HepG2 (cell line): ENCODE measurements around the gene SART1. TPM values are rescaled to one million over a fixed set of nuclear protein-coding genes. Genes with fewer than 3 reads are reported as not detected.

Source experiments
- ATAC-seq: fragments of 200-7000 bp; cut with Tn5 transposase; 3 replicates; pipeline ENCODE4 v1.9.1; 2020; ENCODE audit warnings: mild to moderate bottlenecking, moderate library complexity
- BruUV-seq: library from RNA; stranded (reverse); fragments of 400-500 nt; replicated peaks from 2 replicates; lab custom pipeline; 2021; lab: Mats Ljungman, UMichigan
- CTCF ChIA-PET: fragments of 300-600 bp; formaldehyde crosslinking; extraction: SDS; loops from one replicate; lab custom pipeline; 2021; ENCODE audit warnings: low total read pairs, inconsistent platforms, low intra/inter-chr PET ratio; lab: Yijun Ruan, JAX
- POLR2A ChIA-PET: fragments of 350-600 bp; sonication (Branson Sonifier 250); formaldehyde crosslinking; loops from one replicate; lab custom pipeline; 2020; ENCODE audit warnings: antibody characterized with exemption, inconsistent platforms; lab: Yijun Ruan, JAX
- DNase-seq: peaks from one replicate; pipeline ENCODE4 v3.0.0-alpha.2; 2015; ENCODE audit warnings: low spot score
- FAIRE-seq: peaks from 3 replicates; lab custom pipeline; 2011; peaks lifted over from hg19 to GRCh38; lab: Jason Lieb, UNC
- H2AFZ ChIP-seq: one replicate; pipeline ENCODE4 v1.6.1; 2011; ENCODE audit warnings: low read length, inconsistent platforms
- H3K27ac ChIP-seq: fragments of 300-600 bp; 3 replicates; pipeline ENCODE4 v1.8.0; 2011; ENCODE audit warnings: mixed run types, mild to moderate bottlenecking, mixed read lengths, low read length, inconsistent platforms; ENCODE audit not compliant: insufficient read depth; ENCODE audit errors: extremely low read length
- H3K27me3 ChIP-seq, 2 experiments: fragments of 200-600 bp in 1 of 2; 2 replicates in 1 of 2; 3 replicates in 1 of 2; pipeline versions ENCODE4 v1.6.0 to v1.8.0; 2011; ENCODE audit warnings: low read length in 2 of 2, mild to moderate bottlenecking in 2 of 2, moderate library complexity in 2 of 2, inconsistent platforms in 1 of 2; ENCODE audit not compliant: insufficient read depth in 2 of 2, control insufficient read depth in 1 of 2
- H3K36me3 ChIP-seq, 2 experiments: fragments of 200-600 bp in 1 of 2; replicated peaks in 1 of 2; 2 replicates in 1 of 2; 3 replicates in 1 of 2; pipeline versions ENCODE4 v1.5.1 to v1.8.0; 2011; ENCODE audit warnings: low read length in 2 of 2, inconsistent platforms in 1 of 2; ENCODE audit not compliant: insufficient read depth in 2 of 2, control insufficient read depth in 1 of 2
- H3K4me1 ChIP-seq: 2 replicates; pipeline ENCODE4 v1.5.1; 2012; ENCODE audit warnings: low read length, inconsistent platforms; ENCODE audit not compliant: insufficient read depth
- H3K4me2 ChIP-seq: 2 replicates; pipeline ENCODE4 v1.6.0; 2011; ENCODE audit warnings: low read depth, low read length, inconsistent platforms
- H3K4me3 ChIP-seq, 3 experiments: fragments of 200-600 bp in 1 of 3; sonication (generic), shearing (Covaris generic) in 1 of 3; replicated peaks in 1 of 3; 2 replicates each; pipeline ENCODE4 v1.5.1; 2011 to 2016; ENCODE audit warnings: low read length in 3 of 3, inconsistent platforms in 2 of 3, low read depth in 2 of 3, mild to moderate bottlenecking in 2 of 3, control low read depth in 1 of 3, mixed read lengths in 1 of 3; ENCODE audit not compliant: insufficient read depth in 1 of 3
- H3K79me2 ChIP-seq: one replicate; pipeline ENCODE4 v1.6.1; 2011; ENCODE audit warnings: low read length, inconsistent platforms; ENCODE audit not compliant: insufficient read depth
- H3K9ac ChIP-seq: 2 replicates; pipeline ENCODE4 v1.6.0; 2011; ENCODE audit warnings: mild to moderate bottlenecking, low read depth, low read length, inconsistent platforms; ENCODE audit not compliant: insufficient read depth
- H3K9me3 ChIP-seq: 2 replicates; pipeline ENCODE4 v1.5.1; 2012; ENCODE audit warnings: mild to moderate bottlenecking, low read length
- H4K20me1 ChIP-seq: 2 replicates; pipeline ENCODE4 v1.6.0; 2011; ENCODE audit warnings: inconsistent platforms, mild to moderate bottlenecking, low read length, moderate library complexity; ENCODE audit not compliant: insufficient read depth
- CENPT ChIP-seq: sonication (generic); formaldehyde crosslinking; IDR thresholded peaks from 2 replicates; pipeline ENCODE4 v1.8.0; 2022; ENCODE audit warnings: low read depth, mild to moderate bottlenecking, moderate library complexity, missing genetic modification reagents
- RARA ChIP-seq: IDR thresholded peaks from 2 replicates; pipeline ENCODE4 v1.6.1; 2016; ENCODE audit warnings: missing genetic modification reagents, missing compliant biosample characterization
- RXRB ChIP-seq: IDR thresholded peaks from 2 replicates; pipeline ENCODE4 v1.6.1; 2016; ENCODE audit warnings: borderline replicate concordance, missing genetic modification reagents, missing compliant biosample characterization
- SKI ChIP-seq: fragments of 450-650 bp; IDR thresholded peaks from one replicate; pipeline ENCODE4 v1.6.1; 2018; ENCODE audit warnings: mild to moderate bottlenecking; ENCODE audit not compliant: partially characterized antibody
- TOE1 ChIP-seq: sonication (generic); formaldehyde crosslinking; IDR thresholded peaks from 2 replicates; pipeline ENCODE4 v1.4.0; 2020; ENCODE audit warnings: mild to moderate bottlenecking, missing genetic modification reagents
- ZNF550 ChIP-seq: sonication (generic); formaldehyde crosslinking; IDR thresholded peaks from 2 replicates; pipeline ENCODE4 v1.4.0; 2020; ENCODE audit warnings: mild to moderate bottlenecking, missing genetic modification reagents, borderline replicate concordance
- WGBS: methylation state at CpG from one replicate; pipeline ENCODE4 v1.1.6; 2017; ENCODE audit warnings: low lambda C conversion rate; 5-methylcytosine and 5-hydroxymethylcytosine counted together
- in situ Hi-C: cut with HindIII; loops from 2 replicates; pipeline ENCODE4 v1.10.0; 2017; ENCODE audit warnings: low pct_unique_long_range_greater_than_20kb; ENCODE audit not compliant: extremely low pct_ligation_motif_present
- intact Hi-C: fragments of 100-400 bp; cut with micrococcal nuclease; formaldehyde crosslinking; loops from one replicate; pipeline ENCODE4 v1.10.0; 2022; ENCODE audit not compliant: unreplicated experiment
- polyA plus RNA-seq, 8 experiments: library from polyadenylated mRNA; depleted of rRNA in 3 of 8; stranded (reverse) in 7 of 8; unstranded in 1 of 8; fragments of >200 nt; fragmentation: Illumina TruSeq in 4 of 8; extraction: Trizol in 4 of 8; gene quantifications; 2 replicates each; pipeline versions ENCODE4 v1.2.1 to v1.2.3, GENCODE V29; 2011 to 2016; ENCODE audit warnings: low read depth in 4 of 8, missing spikeins in 1 of 8, mixed read lengths in 1 of 8; ENCODE audit not compliant: insufficient read depth in 1 of 8
- total RNA-seq, 5 experiments: library from RNA; depleted of rRNA; stranded (reverse); fragments of >200 nt; fragmentation: Illumina TruSeq; extraction: Trizol; gene quantifications; 2 replicates each; pipeline ENCODE4 v1.2.3, GENCODE V29; 2016; ENCODE audit warnings: low read depth in 1 of 5
- TF ChIP-seq, protein P1 (sequence below): sonication (generic); formaldehyde crosslinking; IDR thresholded peaks from 2 replicates; pipeline ENCODE4 v1.4.0; 2020; ENCODE audit warnings: missing genetic modification reagents
- TF ChIP-seq, protein P2 (sequence below): sonication (generic); formaldehyde crosslinking; IDR thresholded peaks from 2 replicates; pipeline ENCODE4 v1.8.0; 2022; ENCODE audit warnings: missing genetic modification reagents, mild to moderate bottlenecking, moderate library complexity, borderline replicate concordance

SART1 gene
- total and polyA plus RNA-seq, 2 of the 13 experiments (the other 11 are each of a cell fraction or from before 2014, with no cell fraction given), result 11.3 to 22.5 TPM

DNA sequence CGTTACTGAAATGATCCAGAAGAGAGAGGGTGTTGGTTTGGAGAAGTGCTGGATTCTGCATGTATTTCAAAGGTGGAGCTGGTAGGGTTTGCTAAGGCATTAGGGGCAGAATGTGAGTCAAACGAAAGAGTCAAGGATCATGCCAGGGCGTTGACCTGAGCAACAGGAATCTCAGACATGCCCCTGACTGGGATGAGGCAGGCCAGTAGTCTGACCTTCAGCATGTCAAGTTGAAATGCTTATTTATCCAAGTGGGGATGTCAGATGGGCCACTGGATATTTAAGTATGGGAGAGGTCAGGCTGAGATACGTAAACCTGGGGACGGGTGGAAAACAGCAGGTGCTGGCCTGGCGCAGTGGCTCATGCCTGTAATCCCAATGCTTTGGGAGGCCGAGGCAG lies 19.0 kb upstream of the SART1 start:
- ChIA-PET CTCF (no interaction called here), POLR2A (no interaction called here)
- DNase-seq, result no peak
- ATAC-seq, result no peak
- no peak for FAIRE-seq
- in situ Hi-C loops (no loop called here), intact Hi-C loops (no loop called here)
- Histone ChIP-seq H2AFZ (no peak overlapping the region), H3K27me3 (peaks cover 0 to 26% of the 10 kb centered on the region in 2 experiments; a peak in 4 of 5 replicates), H4K20me1 (no peaks in the 10 kb centered on the region), H3K36me3 (no peaks in the 10 kb centered on the region), H3K4me1 (peaks cover 61% of the 10 kb centered on the region), H3K9ac (no peak overlapping the region), H3K9me3 (no peaks in the 10 kb centered on the region), H3K27ac (no peak overlapping the region), H3K4me2 (no peak overlapping the region), H3K4me3 (no peak overlapping the region), H3K79me2 (no peaks in the 10 kb centered on the region)
- TF ChIP-seq RARA (CRISPR knock-in tag) (peak; percentile 74), SKI (peak; percentile 65), ZNF550 (CRISPR knock-in tag) (no peak), TOE1 (no peak), RXRB (CRISPR knock-in tag) (peak; percentile 50; the same call in 1 of the 2 replicates), CENPT (CRISPR knock-in tag) (no peak)
- TF ChIP-seq, protein P1, sequence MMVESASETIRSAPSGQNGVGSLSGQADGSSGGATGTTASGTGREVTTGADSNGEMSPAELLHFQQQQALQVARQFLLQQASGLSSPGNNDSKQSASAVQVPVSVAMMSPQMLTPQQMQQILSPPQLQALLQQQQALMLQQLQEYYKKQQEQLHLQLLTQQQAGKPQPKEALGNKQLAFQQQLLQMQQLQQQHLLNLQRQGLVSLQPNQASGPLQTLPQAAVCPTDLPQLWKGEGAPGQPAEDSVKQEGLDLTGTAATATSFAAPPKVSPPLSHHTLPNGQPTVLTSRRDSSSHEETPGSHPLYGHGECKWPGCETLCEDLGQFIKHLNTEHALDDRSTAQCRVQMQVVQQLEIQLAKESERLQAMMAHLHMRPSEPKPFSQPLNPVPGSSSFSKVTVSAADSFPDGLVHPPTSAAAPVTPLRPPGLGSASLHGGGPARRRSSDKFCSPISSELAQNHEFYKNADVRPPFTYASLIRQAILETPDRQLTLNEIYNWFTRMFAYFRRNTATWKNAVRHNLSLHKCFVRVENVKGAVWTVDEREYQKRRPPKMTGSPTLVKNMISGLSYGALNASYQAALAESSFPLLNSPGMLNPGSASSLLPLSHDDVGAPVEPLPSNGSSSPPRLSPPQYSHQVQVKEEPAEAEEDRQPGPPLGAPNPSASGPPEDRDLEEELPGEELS (CRISPR knock-in tag), result no peak
- TF ChIP-seq, protein P2, sequence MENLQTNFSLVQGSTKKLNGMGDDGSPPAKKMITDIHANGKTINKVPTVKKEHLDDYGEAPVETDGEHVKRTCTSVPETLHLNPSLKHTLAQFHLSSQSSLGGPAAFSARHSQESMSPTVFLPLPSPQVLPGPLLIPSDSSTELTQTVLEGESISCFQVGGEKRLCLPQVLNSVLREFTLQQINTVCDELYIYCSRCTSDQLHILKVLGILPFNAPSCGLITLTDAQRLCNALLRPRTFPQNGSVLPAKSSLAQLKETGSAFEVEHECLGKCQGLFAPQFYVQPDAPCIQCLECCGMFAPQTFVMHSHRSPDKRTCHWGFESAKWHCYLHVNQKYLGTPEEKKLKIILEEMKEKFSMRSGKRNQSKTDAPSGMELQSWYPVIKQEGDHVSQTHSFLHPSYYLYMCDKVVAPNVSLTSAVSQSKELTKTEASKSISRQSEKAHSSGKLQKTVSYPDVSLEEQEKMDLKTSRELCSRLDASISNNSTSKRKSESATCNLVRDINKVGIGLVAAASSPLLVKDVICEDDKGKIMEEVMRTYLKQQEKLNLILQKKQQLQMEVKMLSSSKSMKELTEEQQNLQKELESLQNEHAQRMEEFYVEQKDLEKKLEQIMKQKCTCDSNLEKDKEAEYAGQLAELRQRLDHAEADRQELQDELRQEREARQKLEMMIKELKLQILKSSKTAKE (CRISPR knock-in tag), result peak; percentile 29; the same call in 1 of the 2 replicates
- no TSS peak for BruUV-seq
- 21% methylated on average over 7 of the region's 7 CpGs for WGBS
